ENCODE data around the gene TEAD2. TPM values are rescaled to one million over a fixed set of nuclear protein-coding genes. Genes with fewer than 3 reads are reported as not detected.

TEAD2 gene
- total and polyA plus RNA-seq, 9 of the 15 experiments (the other 6 are each of a cell fraction or from before 2014, with no cell fraction given) = 1.6 to 27.0 (median 13.9) TPM

DNA sequence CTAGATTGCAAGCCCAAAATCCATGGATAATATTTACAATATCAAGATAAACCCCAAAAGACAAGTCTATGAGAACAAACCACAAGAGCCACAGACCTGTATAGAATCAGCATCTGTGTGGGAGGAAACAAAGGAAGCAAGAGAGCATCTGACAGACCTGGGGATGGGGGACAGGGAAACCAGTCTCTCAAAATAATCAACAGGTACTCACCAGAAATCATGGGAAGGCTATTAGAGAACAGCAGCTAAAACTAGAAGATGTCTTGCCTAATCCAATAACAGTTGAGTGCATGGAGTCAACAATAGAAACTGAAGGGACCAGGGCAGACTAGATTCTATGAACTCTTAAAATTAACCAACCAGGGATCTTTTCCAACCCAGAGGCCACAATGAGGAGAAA lies 45.9 kb downstream of the TEAD2 start (continued):
- TF ChIP-seq HDAC3 (IDR thresholded peaks at IDR 0.05; ENCODE audit: borderline replicate concordance, partially characterized antibody) = no peak
- no peak for TF ChIP-seq LCOR (CRISPR knock-in tag; IDR thresholded peaks at IDR 0.05)
- TF ChIP-seq, protein P1, sequence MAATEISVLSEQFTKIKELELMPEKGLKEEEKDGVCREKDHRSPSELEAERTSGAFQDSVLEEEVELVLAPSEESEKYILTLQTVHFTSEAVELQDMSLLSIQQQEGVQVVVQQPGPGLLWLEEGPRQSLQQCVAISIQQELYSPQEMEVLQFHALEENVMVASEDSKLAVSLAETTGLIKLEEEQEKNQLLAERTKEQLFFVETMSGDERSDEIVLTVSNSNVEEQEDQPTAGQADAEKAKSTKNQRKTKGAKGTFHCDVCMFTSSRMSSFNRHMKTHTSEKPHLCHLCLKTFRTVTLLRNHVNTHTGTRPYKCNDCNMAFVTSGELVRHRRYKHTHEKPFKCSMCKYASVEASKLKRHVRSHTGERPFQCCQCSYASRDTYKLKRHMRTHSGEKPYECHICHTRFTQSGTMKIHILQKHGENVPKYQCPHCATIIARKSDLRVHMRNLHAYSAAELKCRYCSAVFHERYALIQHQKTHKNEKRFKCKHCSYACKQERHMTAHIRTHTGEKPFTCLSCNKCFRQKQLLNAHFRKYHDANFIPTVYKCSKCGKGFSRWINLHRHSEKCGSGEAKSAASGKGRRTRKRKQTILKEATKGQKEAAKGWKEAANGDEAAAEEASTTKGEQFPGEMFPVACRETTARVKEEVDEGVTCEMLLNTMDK (IDR thresholded peaks at IDR 0.05; ENCODE audit: borderline replicate concordance, insufficient read depth, low read depth, low read length, poor library complexity, severe bottlenecking) = no peak
- no peak for TF ChIP-seq ZFP1 (CRISPR knock-in tag; IDR thresholded peaks at IDR 0.05)
- TF ChIP-seq WHSC1 (IDR thresholded peaks at IDR 0.05; ENCODE audit: low read length) = no peak
- TF ChIP-seq OTX1 (CRISPR knock-in tag; IDR thresholded peaks at IDR 0.05) = no peak
- TF ChIP-seq ZNF146 (CRISPR knock-in tag; IDR thresholded peaks at IDR 0.05; ENCODE audit: unreplicated experiment) = no peak
- TF ChIP-seq KDM4B (IDR thresholded peaks at IDR 0.05; ENCODE audit: borderline replicate concordance in 2 of 2, low read depth in 1 of 2) = no peak
- TF ChIP-seq, protein P2, sequence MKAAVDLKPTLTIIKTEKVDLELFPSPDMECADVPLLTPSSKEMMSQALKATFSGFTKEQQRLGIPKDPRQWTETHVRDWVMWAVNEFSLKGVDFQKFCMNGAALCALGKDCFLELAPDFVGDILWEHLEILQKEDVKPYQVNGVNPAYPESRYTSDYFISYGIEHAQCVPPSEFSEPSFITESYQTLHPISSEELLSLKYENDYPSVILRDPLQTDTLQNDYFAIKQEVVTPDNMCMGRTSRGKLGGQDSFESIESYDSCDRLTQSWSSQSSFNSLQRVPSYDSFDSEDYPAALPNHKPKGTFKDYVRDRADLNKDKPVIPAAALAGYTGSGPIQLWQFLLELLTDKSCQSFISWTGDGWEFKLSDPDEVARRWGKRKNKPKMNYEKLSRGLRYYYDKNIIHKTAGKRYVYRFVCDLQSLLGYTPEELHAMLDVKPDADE (conservative IDR thresholded peaks at IDR 0.05; ENCODE audit: control insufficient read depth, low read depth, low read length) = no peak
- no peak for TF ChIP-seq PHB2 (IDR thresholded peaks at IDR 0.05; ENCODE audit: low read depth)

Data from K562 (cell line).